ENCODE results near the gene PRDM16.

The PRDM16 gene

GRCh38 chr1:3380469-3380868 is 311.5 kb downstream of the PRDM16 start:
- TF ChIP-seq ZNF157 (tag by site-specific recombination; IDR thresholded peaks at IDR 0.05): peak; percentile 67
- TF ChIP-seq ATF2 (tag by site-specific recombination; IDR thresholded peaks at IDR 0.05; ENCODE audit: low read depth): no peak
- H3K9me3 ChIP-seq (ENCODE audit: control insufficient read depth, insufficient read depth, low read depth, low read length): no peaks in the 10 kb centered on the region
- H3K36me3 ChIP-seq (ENCODE audit: control insufficient read depth in 2 of 2, insufficient read depth in 1 of 2, low read length in 2 of 2): no peaks in the 10 kb centered on the region
- H3K4me1 ChIP-seq (ENCODE audit: control insufficient read depth, insufficient read depth, low read length): no peaks in the 10 kb centered on the region; the same call in 1 of the 2 replicates
- H3K27ac ChIP-seq (ENCODE audit: extremely low read depth, low read depth, low read length): no peak overlapping the region
- CTCF ChIA-PET: no interaction called here
- H3K4me3 ChIP-seq (ENCODE audit: low read depth, low read length): no peak overlapping the region
- POLR2A ChIA-PET: no interaction called here

GRCh38 chr1:3381901-3382300 is 312.9 kb downstream of the PRDM16 start:
- no peaks in the 10 kb centered on the region for H3K9me3 ChIP-seq (ENCODE audit: control insufficient read depth, insufficient read depth, low read depth, low read length)
- H3K36me3 ChIP-seq (ENCODE audit: control insufficient read depth in 2 of 2, insufficient read depth in 1 of 2, low read length in 2 of 2): peaks cover 0 to 3% of the 10 kb centered on the region in 2 experiments; a peak in 1 of 3 replicates
- no peak overlapping the region for H3K4me3 ChIP-seq (ENCODE audit: low read depth, low read length)
- no peak overlapping the region for H3K27ac ChIP-seq (ENCODE audit: extremely low read depth, low read depth, low read length)
- CTCF ChIA-PET: no interaction called here
- no peaks in the 10 kb centered on the region; the same call in 1 of the 2 replicates for H3K4me1 ChIP-seq (ENCODE audit: control insufficient read depth, insufficient read depth, low read length)
- POLR2A ChIA-PET: no interaction called here
- TF ChIP-seq ZNF707 (tag by site-specific recombination; IDR thresholded peaks at IDR 0.05): no peak

- peaks cover 0 to 3% of the 10 kb centered on the region in 2 experiments; a peak in 1 of 3 replicates for H3K36me3 ChIP-seq (ENCODE audit: control insufficient read depth in 2 of 2, insufficient read depth in 1 of 2, low read length in 2 of 2)
- CTCF ChIA-PET: no interaction called here
- no peaks in the 10 kb centered on the region; the same call in 1 of the 2 replicates for H3K4me1 ChIP-seq (ENCODE audit: control insufficient read depth, insufficient read depth, low read length)
- no peak overlapping the region for H3K4me3 ChIP-seq (ENCODE audit: low read depth, low read length)
- no peaks in the 10 kb centered on the region for H3K9me3 ChIP-seq (ENCODE audit: control insufficient read depth, insufficient read depth, low read depth, low read length)
- no peak overlapping the region for H3K27ac ChIP-seq (ENCODE audit: extremely low read depth, low read depth, low read length)
- POLR2A ChIA-PET: no interaction called here
- no peak for TF ChIP-seq ZNF768 (tag by site-specific recombination; IDR thresholded peaks at IDR 0.05)
- TF ChIP-seq ZNF704 (tag by site-specific recombination; IDR thresholded peaks at IDR 0.05): no peak
- no peak for TF ChIP-seq ZEB2 (tag by site-specific recombination; IDR thresholded peaks at IDR 0.05)
- TF ChIP-seq ZNF660 (tag by site-specific recombination; IDR thresholded peaks at IDR 0.05): no peak
- TF ChIP-seq PBX3 (CRISPR knock-in tag; IDR thresholded peaks at IDR 0.05): no peak
- no peak for TF ChIP-seq ZNF223 (tag by site-specific recombination; IDR thresholded peaks at IDR 0.05)
- TF ChIP-seq KLF7 (tag by site-specific recombination; IDR thresholded peaks at IDR 0.05; ENCODE audit: borderline replicate concordance): no peak
- no peak for TF ChIP-seq ZNF140 (tag by site-specific recombination; IDR thresholded peaks at IDR 0.05)
- TF ChIP-seq ZFP69B (tag by site-specific recombination; IDR thresholded peaks at IDR 0.05): no peak
- TF ChIP-seq ZNF664 (tag by site-specific recombination; IDR thresholded peaks at IDR 0.05): no peak
- no peak for TF ChIP-seq ZNF274 (IDR thresholded peaks at IDR 0.05; ENCODE audit: low read length)
- no peak for TF ChIP-seq ZNF274 (tag by site-specific recombination; IDR thresholded peaks at IDR 0.05; ENCODE audit: borderline replicate concordance)
- TF ChIP-seq REST (tag by site-specific recombination; IDR thresholded peaks at IDR 0.05): no peak
- TF ChIP-seq PRDM10 (tag by site-specific recombination; IDR thresholded peaks at IDR 0.05): no peak
- TF ChIP-seq CTCF (tag by site-specific recombination; IDR thresholded peaks at IDR 0.05): no peak
Measured at GRCh38 chr1:3382326-3383057, 313.5 kb downstream of the PRDM16 start.
